AG10803 (cell line): ENCODE results near the gene SH2D2A.

ENCODE experiments used
- DNase-seq: peaks from one replicate; pipeline ENCODE4 v3.0.0; 2010; ENCODE audit warnings: low read depth
- H3K4me3 ChIP-seq: 2 replicates; pipeline ENCODE4 v1.5.1; 2011; ENCODE audit warnings: mild to moderate bottlenecking, low read length, control low read depth
- CTCF ChIP-seq: conservative IDR thresholded peaks from 2 replicates; pipeline ENCODE4 v1.5.1; 2011; ENCODE audit warnings: mild to moderate bottlenecking, low read length, control low read depth, inconsistent platforms

Gene SH2D2A

GRCh38 chr1:156836892-156837291, 20.2 kb upstream of the SH2D2A start:
- no peak for DNase-seq
- no peak overlapping the region for H3K4me3 ChIP-seq
- no peak for TF ChIP-seq CTCF

GRCh38 chr1:156836041-156836654, 19.5 kb upstream of the SH2D2A start:
- no peak for DNase-seq
- TF ChIP-seq CTCF: no peak
- no peak overlapping the region for H3K4me3 ChIP-seq

GRCh38 chr1:156834322-156834721, 17.7 kb upstream of the SH2D2A start:
- no peak for TF ChIP-seq CTCF
- no peak for DNase-seq
- H3K4me3 ChIP-seq: no peak overlapping the region

- DNase-seq: no peak
Observed at GRCh38 chr1:156833603-156834002, 17.0 kb upstream of the SH2D2A start.

GRCh38 chr1:156832434-156832833, 15.8 kb upstream of the SH2D2A start:
- TF ChIP-seq CTCF: no peak
- DNase-seq: no peak
- H3K4me3 ChIP-seq: no peak overlapping the region

More at GRCh38 chr1:156833603-156834002, 17.0 kb upstream of the SH2D2A start:
- H3K4me3 ChIP-seq: no peak overlapping the region
- TF ChIP-seq CTCF: no peak

DNA sequence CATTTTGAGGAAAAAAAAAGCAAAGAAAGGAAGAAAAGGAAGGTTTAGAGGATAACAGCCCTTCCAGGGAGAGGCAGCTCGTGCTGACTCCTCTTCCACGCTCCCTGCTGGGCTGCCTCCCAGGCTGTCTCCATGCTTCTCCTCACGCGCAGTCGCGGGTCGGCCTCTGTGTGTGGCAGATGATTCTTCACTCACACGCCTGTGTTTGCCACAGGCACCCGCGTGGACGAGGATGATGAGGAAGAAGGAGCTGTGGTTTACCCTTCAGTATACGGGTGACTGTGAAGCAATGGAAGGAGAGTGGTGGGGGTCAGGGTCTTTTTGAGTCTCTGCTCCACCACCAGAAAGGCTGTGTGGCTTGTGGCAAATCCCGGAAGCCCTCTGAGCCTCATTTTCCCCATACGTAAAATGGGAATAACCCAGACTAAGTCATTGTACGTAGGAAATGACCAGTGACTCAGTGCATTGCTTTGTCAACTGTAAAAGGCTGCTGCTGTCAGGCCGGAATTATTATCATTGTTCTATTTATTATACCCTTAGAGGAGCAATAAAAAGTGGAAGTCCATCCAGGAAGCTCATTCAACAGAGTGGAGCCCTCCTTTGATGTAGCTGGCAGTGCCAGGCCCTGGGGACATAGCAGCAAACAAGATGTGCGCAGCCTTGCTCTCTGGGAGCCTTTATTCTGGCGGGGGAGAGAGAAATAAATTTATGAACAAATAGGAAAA, 11.9 kb upstream of the SH2D2A start:
- no peak for TF ChIP-seq CTCF
- H3K4me3 ChIP-seq: no peak overlapping the region
- DNase-seq: no peak

DNA sequence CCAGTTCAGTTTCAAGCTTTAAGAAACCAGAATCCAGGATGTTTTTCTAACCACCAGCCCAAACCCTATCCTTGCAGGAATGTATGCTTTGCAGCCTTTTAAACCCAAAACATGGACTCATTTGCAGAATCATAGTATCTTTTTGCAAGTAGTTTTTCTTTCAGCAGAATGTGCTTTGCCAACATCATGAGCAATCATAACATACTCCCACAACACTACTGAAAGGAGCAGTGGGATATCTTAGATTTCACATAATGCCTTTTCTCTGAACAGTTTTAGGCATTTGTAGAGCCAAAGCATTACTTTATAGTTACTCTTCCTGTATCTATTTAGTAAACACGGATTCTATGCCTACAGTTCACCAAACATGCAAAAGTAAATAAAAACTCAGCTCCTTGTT, 10.0 kb upstream of the SH2D2A start:
- DNase-seq: peak; percentile 59
- H3K4me3 ChIP-seq: no peak overlapping the region
- TF ChIP-seq CTCF: no peak
